GM19455 (cell line): ENCODE results near the gene LARGE1.
"Not testable (repeated sequence)": the region's sequence is repeated elsewhere in the genome, so short reads cannot be mapped to it uniquely, and the experiment has no call there.

Source experiments
- ATAC-seq: cut with Tn5 transposase; IDR thresholded peaks from one replicate; pipeline ENCODE4 v1.9.1; 2021; ENCODE audit not compliant: unreplicated experiment

The LARGE1 gene

GRCh38 chr22:33575041-33575440 is 345.2 kb downstream of the LARGE1 start:
- no peak for ATAC-seq

GRCh38 chr22:33573479-33573878 is 346.8 kb downstream of the LARGE1 start:
- ATAC-seq, result no peak

GRCh38 chr22:33572086-33572485 is 348.2 kb downstream of the LARGE1 start:
- ATAC-seq, result no peak

- no peak for ATAC-seq
Observed at GRCh38 chr22:33570110-33570509, 350.2 kb downstream of the LARGE1 start.

GRCh38 chr22:33569559-33569958 is 350.7 kb downstream of the LARGE1 start:
- ATAC-seq, result no peak

GRCh38 chr22:33569018-33569417 is 351.3 kb downstream of the LARGE1 start:
- no peak for ATAC-seq

GRCh38 chr22:33566495-33566894 is 353.8 kb downstream of the LARGE1 start:
- ATAC-seq, result not testable (repeated sequence)

GRCh38 chr22:33565580-33565995 is 354.7 kb downstream of the LARGE1 start:
- no peak for ATAC-seq

- no peak for ATAC-seq
Observed at GRCh38 chr22:33564683-33565082, 355.6 kb downstream of the LARGE1 start.

GRCh38 chr22:33563220-33563964 is 356.9 kb downstream of the LARGE1 start:
- no peak for ATAC-seq

GRCh38 chr22:33562501-33562900 is 357.8 kb downstream of the LARGE1 start:
- no peak for ATAC-seq

GRCh38 chr22:33561149-33561807 is 359.0 kb downstream of the LARGE1 start:
- ATAC-seq, result no peak

- no peak for ATAC-seq
Observed at GRCh38 chr22:33557836-33558235, 362.4 kb downstream of the LARGE1 start.

GRCh38 chr22:33555814-33556522 is 364.3 kb downstream of the LARGE1 start:
- no peak for ATAC-seq

GRCh38 chr22:33553493-33553892 is 366.8 kb downstream of the LARGE1 start:
- no peak for ATAC-seq

- ATAC-seq, result no peak
Observed at GRCh38 chr22:33544707-33545106, 375.6 kb downstream of the LARGE1 start.

- no peak for ATAC-seq
Observed at GRCh38 chr22:33542722-33543121, 377.6 kb downstream of the LARGE1 start.

GRCh38 chr22:33542153-33542552 is 378.1 kb downstream of the LARGE1 start:
- no peak for ATAC-seq

- no peak for ATAC-seq
Observed at GRCh38 chr22:33539902-33540751, 380.1 kb downstream of the LARGE1 start.

GRCh38 chr22:33539202-33539901 is 380.9 kb downstream of the LARGE1 start:
- no peak for ATAC-seq
